CD8-positive, alpha-beta memory T cell (primary cell): ENCODE results near the gene OR2T10. TPM values are rescaled to one million over a fixed set of nuclear protein-coding genes. Genes with fewer than 3 reads are reported as not detected.
"Not testable (repeated sequence)": the region's sequence is repeated elsewhere in the genome, so short reads cannot be mapped to it uniquely, and the experiment has no call there.

ENCODE experiments used
- CTCF ChIA-PET: fragments of 350-600 bp; sonication (Branson Sonifier 250); formaldehyde crosslinking; loops from one replicate; lab custom pipeline; 2021; ENCODE audit warnings: antibody characterized with exemption; lab: Charles Lee
- POLR2A ChIA-PET: fragments of 350-600 bp; sonication (Branson Sonifier 250); formaldehyde crosslinking; loops from one replicate; lab custom pipeline; 2021; ENCODE audit warnings: antibody characterized with exemption; lab: Charles Lee
- DNase-seq, 5 donors: peaks; one replicate each; pipeline versions ENCODE4 v3.0.0 to v3.0.0-alpha.2; 2020 to 2022; ENCODE audit warnings: mixed read lengths in 1 of 5
- H3K27ac ChIP-seq: one replicate; pipeline ENCODE4 v1.7.0; 2013; ENCODE audit warnings: low read depth, mild to moderate bottlenecking, low read length, moderate library complexity
- H3K27me3 ChIP-seq: 2 replicates; pipeline ENCODE4 v1.7.0; 2013; ENCODE audit warnings: low read length, mild to moderate bottlenecking; ENCODE audit not compliant: insufficient read depth, poor library complexity, severe bottlenecking
- H3K36me3 ChIP-seq: 2 replicates; pipeline ENCODE4 v1.7.0; 2013; ENCODE audit warnings: mild to moderate bottlenecking, low read length, moderate library complexity; ENCODE audit not compliant: insufficient read depth
- H3K4me1 ChIP-seq: 2 replicates; pipeline ENCODE4 v1.7.0; 2013; ENCODE audit warnings: mild to moderate bottlenecking, low read length, moderate library complexity; ENCODE audit not compliant: insufficient read depth
- H3K4me3 ChIP-seq: 2 replicates; pipeline ENCODE4 v1.7.0; 2013; ENCODE audit warnings: mild to moderate bottlenecking, low read length
- H3K9me3 ChIP-seq: 2 replicates; pipeline ENCODE4 v1.7.0; 2013; ENCODE audit warnings: mild to moderate bottlenecking, low read length
- H3K27ac Mint-ChIP-seq, 8 donors: one replicate each; pipeline ENCODE4 v1.8.0; 2020 to 2021; ENCODE audit warnings: mixed read lengths in 8 of 8, mild to moderate bottlenecking in 6 of 8, inconsistent platforms in 3 of 8, moderate library complexity in 3 of 8
- H3K27me3 Mint-ChIP-seq, 2 donors: one replicate each; pipeline ENCODE4 v1.8.0; 2020 to 2021; ENCODE audit warnings: mixed read lengths in 2 of 2, mild to moderate bottlenecking in 1 of 2, moderate library complexity in 1 of 2
- H3K36me3 Mint-ChIP-seq, 3 donors: one replicate each; pipeline ENCODE4 v1.8.0; 2020 to 2021; ENCODE audit warnings: mixed read lengths in 3 of 3, inconsistent platforms in 1 of 3, mild to moderate bottlenecking in 1 of 3
- H3K4me1 Mint-ChIP-seq, 3 donors: one replicate each; pipeline ENCODE4 v1.8.0; 2020 to 2021; ENCODE audit warnings: mixed read lengths in 3 of 3, inconsistent platforms in 1 of 3, mild to moderate bottlenecking in 1 of 3
- H3K4me3 Mint-ChIP-seq, 7 donors: one replicate each; pipeline ENCODE4 v1.8.0; 2020 to 2021; ENCODE audit warnings: mixed read lengths in 7 of 7, mild to moderate bottlenecking in 6 of 7, moderate library complexity in 4 of 7, inconsistent platforms in 2 of 7
- H3K9me3 Mint-ChIP-seq, 5 donors: one replicate each; pipeline ENCODE4 v1.8.0; 2020 to 2022; ENCODE audit warnings: mixed read lengths in 5 of 5, mild to moderate bottlenecking in 3 of 5, moderate library complexity in 2 of 5, inconsistent platforms in 1 of 5
- polyA plus RNA-seq: library from polyadenylated mRNA; unstranded; fragments of 300-500 nt; fragmentation: Illumina TruSeq; gene quantifications from one replicate; pipeline ENCODE4 v1.2.3, GENCODE V29; 2021
- total RNA-seq, 2 experiments: library from RNA; stranded (reverse); gene quantifications; one replicate each; pipeline ENCODE4 v1.2.3, GENCODE V29; 2021

OR2T10 gene
- total and polyA plus RNA-seq, 3 experiments from 2014 or later = not detected

DNA sequence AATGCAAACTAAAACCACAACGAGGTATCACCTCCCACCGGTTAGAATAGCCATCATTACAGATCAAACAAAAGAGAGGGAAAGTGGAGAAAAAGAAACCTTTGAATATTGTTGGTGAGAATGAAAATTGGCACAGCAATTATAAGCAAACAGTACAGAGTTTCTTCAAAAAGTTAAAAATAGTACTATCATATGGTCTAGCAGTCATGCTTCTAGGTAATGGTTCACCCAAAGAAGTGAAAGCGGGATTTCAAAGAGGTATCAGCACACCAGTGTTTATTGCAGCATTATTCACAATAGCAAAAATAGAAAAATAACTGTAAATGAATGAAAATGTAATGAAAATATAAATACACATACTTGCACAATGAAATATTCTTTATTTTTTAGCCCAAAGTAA is 8.2 kb downstream of the OR2T10 start:
- H3K4me1 ChIP-seq = no peaks in the 10 kb centered on the region
- Mint-ChIP-seq H3K27me3 (peaks cover 3 to 16% of the 10 kb centered on the region in 2 donors), H3K4me1 (no peaks in the 10 kb centered on the region), H3K27ac (no peak overlapping the region), H3K4me3 (no peak overlapping the region), H3K9me3 (no peaks in the 10 kb centered on the region), H3K36me3 (no peaks in the 10 kb centered on the region)
- no peak for DNase-seq
- H3K4me3 ChIP-seq = no peak overlapping the region
- H3K27me3 ChIP-seq = no peaks in the 10 kb centered on the region
- ChIA-PET CTCF (no interaction called here), POLR2A (no interaction called here)
- H3K36me3 ChIP-seq = no peaks in the 10 kb centered on the region
- H3K27ac ChIP-seq = no peak overlapping the region
- H3K9me3 ChIP-seq = no peaks in the 10 kb centered on the region

DNA sequence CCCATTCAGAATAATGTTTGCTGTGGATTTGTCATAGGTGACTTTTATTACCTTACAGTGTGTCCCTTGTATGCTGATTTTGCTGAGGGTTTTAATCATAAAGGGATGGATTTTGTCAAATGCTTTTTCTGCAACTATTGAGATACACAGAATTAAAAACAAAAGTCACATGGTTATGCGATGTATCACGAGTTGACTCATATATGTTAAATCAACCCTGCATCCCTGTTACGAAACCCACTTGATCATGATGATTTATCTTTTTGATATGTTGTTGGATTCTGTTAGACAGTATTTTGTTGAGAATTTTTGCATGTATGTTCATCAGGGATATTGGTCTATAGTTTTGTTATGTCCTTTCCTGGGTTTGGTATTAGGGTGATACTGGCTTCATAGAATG is 12.2 kb downstream of the OR2T10 start:
- H3K4me1 ChIP-seq = no peaks in the 10 kb centered on the region
- H3K4me3 ChIP-seq = no peak overlapping the region
- Mint-ChIP-seq H3K27me3 (peaks cover 3 to 8% of the 10 kb centered on the region in 2 donors), H3K4me1 (no peaks in the 10 kb centered on the region), H3K36me3 (no peaks in the 10 kb centered on the region), H3K4me3 (no peak overlapping the region), H3K27ac (no peak overlapping the region), H3K9me3 (no peaks in the 10 kb centered on the region)
- no peaks in the 10 kb centered on the region for H3K27me3 ChIP-seq
- CTCF ChIA-PET = no interaction called here
- no peaks in the 10 kb centered on the region for H3K36me3 ChIP-seq
- H3K9me3 ChIP-seq = no peaks in the 10 kb centered on the region
- POLR2A ChIA-PET = no interaction called here
- no peak overlapping the region for H3K27ac ChIP-seq
- no peak for DNase-seq

DNA sequence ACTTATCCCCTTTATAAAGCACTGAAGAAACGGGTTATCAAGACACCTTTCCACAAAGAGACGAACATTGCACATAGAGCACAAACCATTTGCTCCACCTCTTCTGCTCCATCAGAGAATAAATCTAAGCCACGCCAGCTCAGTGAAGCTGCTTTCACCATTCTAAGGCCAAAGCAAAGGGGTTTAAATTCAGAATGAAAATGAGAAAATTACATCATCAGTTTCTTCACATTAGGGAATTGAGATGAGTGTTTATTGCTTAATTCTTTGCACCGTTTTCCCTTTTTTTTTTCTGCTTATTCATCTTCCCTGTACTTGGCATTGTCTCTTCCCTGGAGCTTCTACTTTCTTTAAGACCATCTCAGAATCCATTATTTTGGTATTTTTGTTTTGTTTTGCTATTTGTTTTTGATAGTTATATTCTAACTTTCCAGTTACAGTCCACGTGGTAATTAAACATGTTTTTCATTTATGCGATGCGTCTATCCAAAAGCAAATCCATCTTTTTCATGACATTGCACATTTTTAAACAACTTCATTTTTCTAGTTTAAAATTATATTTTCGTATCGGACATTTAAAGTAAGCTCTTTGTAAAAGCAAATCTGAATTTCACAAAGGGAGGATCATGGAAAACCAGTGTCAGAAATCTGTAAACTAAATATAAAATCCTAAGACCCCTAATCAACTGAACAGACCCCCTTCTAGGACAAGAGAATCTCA is 21.1 kb downstream of the OR2T10 start:
- H3K27ac ChIP-seq = no peak overlapping the region
- H3K27ac Mint-ChIP-seq = no peak overlapping the region
- no peaks in the 10 kb centered on the region for H3K9me3 Mint-ChIP-seq
- H3K36me3 Mint-ChIP-seq = no peaks in the 10 kb centered on the region
- no peaks in the 10 kb centered on the region for H3K27me3 ChIP-seq
- no peaks in the 10 kb centered on the region for H3K4me1 ChIP-seq
- no peaks in the 10 kb centered on the region for H3K4me1 Mint-ChIP-seq
- H3K27me3 Mint-ChIP-seq = peaks cover 0 to 2% of the 10 kb centered on the region in 2 donors
- no peak for DNase-seq
- H3K9me3 ChIP-seq = no peaks in the 10 kb centered on the region
- H3K36me3 ChIP-seq = no peaks in the 10 kb centered on the region
- CTCF ChIA-PET = no interaction called here
- no peak overlapping the region for H3K4me3 ChIP-seq
- H3K4me3 Mint-ChIP-seq = no peak overlapping the region
- POLR2A ChIA-PET = no interaction called here

DNA sequence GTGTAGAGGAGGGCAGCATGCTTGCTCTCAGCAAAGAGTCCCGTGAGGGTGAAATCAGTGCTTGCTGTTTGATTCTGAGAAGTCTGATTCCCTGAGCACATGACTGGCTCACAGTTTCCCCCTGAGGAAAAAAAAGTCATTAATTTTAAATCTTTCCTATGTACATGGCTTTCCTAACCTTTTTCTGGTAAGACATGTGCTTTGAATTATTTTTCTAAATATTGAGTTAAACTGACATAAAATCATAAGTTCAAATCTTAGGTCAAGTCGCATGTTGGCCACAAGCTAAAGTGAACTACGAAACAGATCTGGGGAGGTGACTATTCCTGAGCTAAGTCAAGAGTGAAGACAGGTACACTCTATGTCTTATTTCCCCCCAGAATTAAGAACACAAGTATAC is 22.8 kb downstream of the OR2T10 start, which contains the start of gene OR2T34:
TSS of gene OR2T34 (minus strand) at position 101 of the 400 bp plus-strand sequence. CDS start at position 101, 0 bp downstream.
- CTCF ChIA-PET, POLR2A ChIA-PET: not testable (repeated sequence)

DNA sequence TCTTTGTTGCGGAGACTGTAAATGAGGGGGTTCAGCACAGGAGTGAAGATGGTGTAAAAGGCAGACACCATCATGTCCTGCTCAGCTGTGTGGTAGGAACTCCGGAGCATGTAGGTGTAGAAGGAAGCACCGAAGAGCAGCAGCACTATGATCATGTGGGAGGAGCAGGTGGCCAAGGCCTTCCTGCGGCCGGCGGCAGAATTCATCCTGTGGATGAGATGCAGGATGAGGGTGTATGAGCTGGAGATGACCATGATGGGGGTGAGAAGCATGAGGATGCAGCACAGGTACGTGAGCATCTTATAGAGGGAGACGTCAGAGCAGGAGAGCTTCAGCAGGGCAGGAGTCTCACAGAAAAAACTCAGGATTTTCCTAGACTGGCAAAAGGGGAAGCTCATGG is 23.6 kb downstream of the OR2T10 start:
- H3K36me3 Mint-ChIP-seq, CTCF ChIA-PET, H3K27me3 ChIP-seq, H3K9me3 ChIP-seq, H3K4me3 Mint-ChIP-seq, H3K4me3 ChIP-seq, H3K36me3 ChIP-seq, H3K4me1 ChIP-seq, H3K27ac ChIP-seq, H3K27ac Mint-ChIP-seq, POLR2A ChIA-PET, H3K4me1 Mint-ChIP-seq, DNase-seq, H3K27me3 Mint-ChIP-seq, H3K9me3 Mint-ChIP-seq: not testable (repeated sequence)

More for the DNA sequence above, 22.8 kb downstream of the OR2T10 start, which contains the start of gene OR2T34:
- not testable (repeated sequence) for H3K4me3 ChIP-seq, H3K27ac ChIP-seq, H3K4me1 ChIP-seq, H3K4me3 Mint-ChIP-seq, DNase-seq, H3K9me3 Mint-ChIP-seq, H3K36me3 ChIP-seq, H3K27me3 Mint-ChIP-seq, H3K4me1 Mint-ChIP-seq, H3K9me3 ChIP-seq, H3K27ac Mint-ChIP-seq, H3K27me3 ChIP-seq, H3K36me3 Mint-ChIP-seq

DNA sequence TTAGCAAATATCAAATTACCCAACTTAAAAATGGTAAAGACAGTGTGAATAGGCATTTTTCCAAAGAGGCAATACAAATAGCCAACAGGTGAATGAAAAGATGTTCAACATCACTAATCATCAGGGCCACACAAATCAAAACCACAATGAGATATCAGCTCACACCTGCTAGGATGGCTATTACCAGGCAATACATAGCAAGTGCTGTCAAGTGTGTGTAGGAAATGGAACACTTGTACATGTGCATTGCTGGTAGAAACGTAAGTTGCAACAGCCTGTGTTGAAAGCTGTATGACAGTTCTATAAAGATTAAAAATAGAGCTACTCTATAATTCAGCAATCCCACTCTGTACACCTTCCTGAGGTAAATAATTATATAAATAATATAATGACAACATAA is 25.5 kb downstream of the OR2T10 start:
- CTCF ChIA-PET, H3K4me1 ChIP-seq, H3K27me3 ChIP-seq, H3K4me3 ChIP-seq, H3K36me3 ChIP-seq, H3K27me3 Mint-ChIP-seq, H3K4me3 Mint-ChIP-seq, H3K27ac ChIP-seq, H3K9me3 Mint-ChIP-seq, DNase-seq, H3K4me1 Mint-ChIP-seq, H3K9me3 ChIP-seq, POLR2A ChIA-PET, H3K27ac Mint-ChIP-seq, H3K36me3 Mint-ChIP-seq: not testable (repeated sequence)

DNA sequence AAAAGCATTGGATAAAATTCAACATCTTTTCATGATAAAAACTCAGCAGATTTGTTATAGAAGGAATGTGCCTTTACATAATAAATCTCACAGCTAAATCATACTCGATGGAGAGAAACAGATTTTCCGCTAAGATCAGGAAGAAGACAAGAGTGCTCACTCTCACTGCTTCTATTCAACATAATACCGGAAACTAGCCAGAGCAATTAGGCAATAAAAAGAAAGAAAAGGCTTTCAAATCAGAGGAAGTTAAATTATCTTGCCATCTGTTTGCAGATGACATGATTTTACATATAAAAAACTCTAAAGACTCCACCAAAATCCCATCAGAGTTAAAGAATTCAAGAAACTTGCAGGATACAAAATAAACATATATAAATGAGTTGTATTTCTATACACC is 26.7 kb downstream of the OR2T10 start:
- POLR2A ChIA-PET, H3K4me3 Mint-ChIP-seq, H3K27me3 ChIP-seq, H3K27me3 Mint-ChIP-seq, H3K36me3 ChIP-seq, H3K9me3 ChIP-seq, H3K9me3 Mint-ChIP-seq, H3K27ac Mint-ChIP-seq, H3K4me1 Mint-ChIP-seq, CTCF ChIA-PET, H3K27ac ChIP-seq, H3K4me3 ChIP-seq, DNase-seq, H3K36me3 Mint-ChIP-seq, H3K4me1 ChIP-seq: not testable (repeated sequence)

DNA sequence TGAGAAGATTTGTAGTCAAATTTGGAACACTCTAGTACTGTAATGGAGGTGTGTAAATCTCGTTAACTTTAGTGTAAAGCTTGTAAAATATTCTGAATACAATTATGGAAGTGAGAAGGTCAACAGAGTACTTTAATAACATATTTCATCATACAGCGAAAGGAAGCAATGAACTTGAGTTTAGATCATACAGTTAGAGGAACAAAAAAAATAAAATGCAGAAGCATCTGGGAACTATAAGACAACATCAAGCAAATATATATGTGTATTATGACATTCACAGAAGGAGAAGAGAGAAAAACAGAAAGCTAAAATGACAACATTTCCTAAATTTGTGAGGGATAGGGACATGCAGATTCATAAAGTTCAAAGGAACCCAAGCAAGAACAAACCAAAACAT is 28.5 kb downstream of the OR2T10 start:
- H3K27me3 Mint-ChIP-seq, H3K27me3 ChIP-seq, H3K4me3 ChIP-seq, H3K27ac ChIP-seq, H3K27ac Mint-ChIP-seq, DNase-seq, H3K4me1 ChIP-seq, H3K9me3 Mint-ChIP-seq, H3K4me3 Mint-ChIP-seq, H3K9me3 ChIP-seq, POLR2A ChIA-PET, CTCF ChIA-PET, H3K36me3 ChIP-seq, H3K36me3 Mint-ChIP-seq: not testable (repeated sequence)
- peaks cover 4 to 12% (median 7%) of the 10 kb centered on the region in 3 donors for H3K4me1 Mint-ChIP-seq
